ENCODE measurements around the gene MT1HL1. TPM values are rescaled to one million over a fixed set of nuclear protein-coding genes. Genes with fewer than 3 reads are reported as not detected.
A peak's percentile ranks its signal among the peaks of the same experiment; 100 is the strongest.
"Not testable (repeated sequence)": the region's sequence is repeated elsewhere in the genome, so short reads cannot be mapped to it uniquely, and the experiment has no call there.

MT1HL1 gene
- total RNA-seq, 1 donor from 2014 or later = not detected

GRCh38 chr1:236979149-236979900, 24.9 kb downstream of the MT1HL1 start:
- peak; percentile 9 for DNase-seq (ENCODE audit: low read depth)

- peak; percentile 3 for DNase-seq (ENCODE audit: low read depth)
Observed at GRCh38 chr1:236978740-236979139, 25.5 kb downstream of the MT1HL1 start.

- no peak for DNase-seq (ENCODE audit: low read depth)
Observed at GRCh38 chr1:236975461-236975860, 28.8 kb downstream of the MT1HL1 start.

- DNase-seq (ENCODE audit: low read depth) = not testable (repeated sequence)
Observed at GRCh38 chr1:236974025-236974424, 30.2 kb downstream of the MT1HL1 start.

- no peak for DNase-seq (ENCODE audit: low read depth)
Observed at GRCh38 chr1:236966636-236967035, 37.6 kb downstream of the MT1HL1 start.

GRCh38 chr1:236963920-236964319, 40.3 kb downstream of the MT1HL1 start:
- no peak for DNase-seq (ENCODE audit: low read depth)

GRCh38 chr1:236959112-236959511, 45.1 kb downstream of the MT1HL1 start:
- DNase-seq (ENCODE audit: low read depth) = no peak

- DNase-seq (ENCODE audit: low read depth) = no peak
Observed at GRCh38 chr1:236957235-236957634, 47.0 kb downstream of the MT1HL1 start.

Other genes starting within 250 kb of the MT1HL1 start
- 22.9 and 24.7 TPM in 2 replicates for gene MTR, start 209.1 kb downstream of the MT1HL1 start, total RNA-seq
- gene RYR2, start 37.7 kb upstream of the MT1HL1 start, total RNA-seq = 0.16 TPM in 1 of 2 replicates, not detected in the other